SK-N-SH treated with all-trans-retinoic acid at 6 μM for 48 hours (cell line): Measurements from ENCODE around the gene NKAIN4.

Experiments used
- ATAC-seq: fragments of 200-7000 bp; cut with Tn5 transposase; 3 replicates; pipeline ENCODE4 v1.9.1; 2020; ENCODE audit warnings: mild to moderate bottlenecking, moderate library complexity
- ARNTL ChIP-seq: fragments of 450-650 bp; formaldehyde crosslinking; IDR thresholded peaks from 2 replicates; pipeline ENCODE4 v1.5.0; 2020; ENCODE audit warnings: low read depth, mild to moderate bottlenecking, moderate library complexity, borderline replicate concordance
- BACH2 ChIP-seq: fragments of 250-450 bp; sonication (Bioruptor Pico); IDR thresholded peaks from 2 replicates; pipeline ENCODE4 v1.9.0; 2021; ENCODE audit warnings: mild to moderate bottlenecking, borderline replicate concordance
- CSDC2 ChIP-seq: fragments of 250-450 bp; sonication (Bioruptor Pico); IDR thresholded peaks from 2 replicates; pipeline ENCODE4 v1.5.0; 2020; ENCODE audit warnings: mild to moderate bottlenecking, moderate library complexity
- ESRRG ChIP-seq: fragments of 250-450 bp; sonication (Bioruptor Pico); IDR thresholded peaks from 2 replicates; pipeline ENCODE4 v1.6.1; 2021; ENCODE audit warnings: mild to moderate bottlenecking
- GLIS3 ChIP-seq: fragments of 250-450 bp; sonication (Bioruptor Pico); IDR thresholded peaks from 2 replicates; pipeline ENCODE4 v1.5.0; 2020; ENCODE audit warnings: mild to moderate bottlenecking, moderate library complexity
- ISL1 ChIP-seq: fragments of 250-450 bp; sonication (Bioruptor Pico); IDR thresholded peaks from 2 replicates; pipeline ENCODE4 v2.1.2; 2022; ENCODE audit warnings: mild to moderate bottlenecking, moderate library complexity
- OSR1 ChIP-seq: fragments of 250-450 bp; sonication (Bioruptor Pico); IDR thresholded peaks from 2 replicates; pipeline ENCODE4 v1.8.0; 2022; ENCODE audit warnings: moderate library complexity, mild to moderate bottlenecking, inconsistent platforms
- PPARA ChIP-seq: fragments of 250-450 bp; sonication (Bioruptor Pico); IDR thresholded peaks from 2 replicates; pipeline ENCODE4 v1.5.0; 2020; ENCODE audit warnings: mild to moderate bottlenecking, borderline replicate concordance
- RARB ChIP-seq: fragments of 250-450 bp; sonication (Bioruptor Pico); IDR thresholded peaks from 2 replicates; pipeline ENCODE4 v1.8.0; 2021; ENCODE audit warnings: mild to moderate bottlenecking, moderate library complexity
- SNAI2 ChIP-seq: fragments of 250-450 bp; sonication (Bioruptor Pico); IDR thresholded peaks from 2 replicates; pipeline ENCODE4 v1.5.0; 2020; ENCODE audit warnings: mild to moderate bottlenecking, moderate library complexity
- TCF4 ChIP-seq: fragments of 250-450 bp; sonication (Bioruptor Pico); IDR thresholded peaks from 2 replicates; pipeline ENCODE4 v1.8.0; 2021; ENCODE audit warnings: mild to moderate bottlenecking, moderate library complexity, borderline replicate concordance
- TOX ChIP-seq: fragments of 250-450 bp; sonication (Bioruptor Pico); IDR thresholded peaks from 2 replicates; pipeline ENCODE4 v1.8.0; 2021; ENCODE audit warnings: mild to moderate bottlenecking, moderate library complexity, borderline replicate concordance
- ZC3H10 ChIP-seq: fragments of 250-450 bp; sonication (Bioruptor Pico); IDR thresholded peaks from 2 replicates; pipeline ENCODE4 v1.5.1; 2021; ENCODE audit warnings: mild to moderate bottlenecking, moderate library complexity
- ZFP3 ChIP-seq: fragments of 250-450 bp; sonication (Bioruptor Pico); IDR thresholded peaks from 2 replicates; pipeline ENCODE4 v1.5.0; 2020; ENCODE audit warnings: mild to moderate bottlenecking, moderate library complexity
- ZFP30 ChIP-seq: fragments of 450-650 bp; formaldehyde crosslinking; IDR thresholded peaks from 2 replicates; pipeline ENCODE4 v1.5.0; 2022; ENCODE audit warnings: mild to moderate bottlenecking, moderate library complexity
- ZNF70 ChIP-seq: fragments of 450-650 bp; formaldehyde crosslinking; IDR thresholded peaks from 2 replicates; pipeline ENCODE4 v1.5.0; 2020; ENCODE audit warnings: mild to moderate bottlenecking, moderate library complexity
- TF ChIP-seq, protein P1 (sequence below): fragments of 250-450 bp; sonication (Bioruptor Pico); IDR thresholded peaks from 2 replicates; pipeline ENCODE4 v1.5.1; 2021; ENCODE audit warnings: mild to moderate bottlenecking, moderate library complexity
- TF ChIP-seq, protein P2 (sequence below): fragments of 250-450 bp; sonication (Bioruptor Pico); IDR thresholded peaks from 2 replicates; pipeline ENCODE4 v1.8.0; 2021; ENCODE audit warnings: low read depth, mild to moderate bottlenecking, moderate library complexity, borderline replicate concordance
- TF ChIP-seq, protein P3 (sequence below): fragments of 250-450 bp; sonication (Bioruptor Pico); IDR thresholded peaks from 2 replicates; pipeline ENCODE4 v1.8.0; 2020; ENCODE audit warnings: mild to moderate bottlenecking, moderate library complexity, borderline replicate concordance
- TF ChIP-seq, protein P4 (sequence below): fragments of 250-450 bp; sonication (Bioruptor Pico); IDR thresholded peaks from 2 replicates; pipeline ENCODE4 v1.5.0; 2020; ENCODE audit warnings: mild to moderate bottlenecking, moderate library complexity

NKAIN4 gene

DNA sequence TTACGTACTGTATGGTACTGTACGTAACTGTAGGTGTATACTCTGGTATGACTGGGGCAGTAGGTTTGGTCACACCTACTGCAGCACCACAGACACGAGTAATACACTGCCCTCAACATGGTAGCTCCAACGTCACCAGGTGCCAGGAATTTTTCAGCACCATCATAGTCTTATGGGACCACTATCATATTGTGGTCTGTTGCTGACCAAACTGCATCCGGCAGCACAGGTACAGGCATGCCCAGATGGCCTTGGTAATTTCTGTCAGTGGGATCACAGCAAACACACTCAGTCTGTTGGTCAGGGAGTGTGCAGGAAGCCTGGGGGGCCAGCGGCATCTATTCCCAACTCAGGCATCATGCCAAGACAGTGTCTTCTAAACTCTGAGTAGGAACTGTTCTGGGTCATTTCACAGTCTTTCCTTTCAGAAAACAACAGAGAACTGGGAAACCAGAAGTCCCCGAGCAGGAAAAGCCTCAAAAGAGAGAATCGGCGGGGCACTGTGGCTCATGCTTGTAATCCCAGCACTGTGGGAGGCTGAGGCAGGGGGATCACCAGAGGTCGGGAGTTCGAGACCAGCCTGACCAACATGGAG is 44.2 kb downstream of the NKAIN4 start (continued):
- TF ChIP-seq, protein P1, sequence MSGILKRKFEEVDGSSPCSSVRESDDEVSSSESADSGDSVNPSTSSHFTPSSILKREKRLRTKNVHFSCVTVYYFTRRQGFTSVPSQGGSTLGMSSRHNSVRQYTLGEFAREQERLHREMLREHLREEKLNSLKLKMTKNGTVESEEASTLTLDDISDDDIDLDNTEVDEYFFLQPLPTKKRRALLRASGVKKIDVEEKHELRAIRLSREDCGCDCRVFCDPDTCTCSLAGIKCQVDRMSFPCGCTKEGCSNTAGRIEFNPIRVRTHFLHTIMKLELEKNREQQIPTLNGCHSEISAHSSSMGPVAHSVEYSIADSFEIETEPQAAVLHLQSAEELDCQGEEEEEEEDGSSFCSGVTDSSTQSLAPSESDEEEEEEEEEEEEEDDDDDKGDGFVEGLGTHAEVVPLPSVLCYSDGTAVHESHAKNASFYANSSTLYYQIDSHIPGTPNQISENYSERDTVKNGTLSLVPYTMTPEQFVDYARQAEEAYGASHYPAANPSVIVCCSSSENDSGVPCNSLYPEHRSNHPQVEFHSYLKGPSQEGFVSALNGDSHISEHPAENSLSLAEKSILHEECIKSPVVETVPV (CRISPR knock-in tag), result no peak
- TF ChIP-seq ZC3H10 (no peak), OSR1 (no peak), ESRRG (no peak), RARB (no peak), ARNTL (no peak), ZFP30 (no peak), ZFP3 (CRISPR knock-in tag) (no peak), CSDC2 (CRISPR knock-in tag) (no peak), TOX (CRISPR knock-in tag) (no peak)
- TF ChIP-seq, protein P2, sequence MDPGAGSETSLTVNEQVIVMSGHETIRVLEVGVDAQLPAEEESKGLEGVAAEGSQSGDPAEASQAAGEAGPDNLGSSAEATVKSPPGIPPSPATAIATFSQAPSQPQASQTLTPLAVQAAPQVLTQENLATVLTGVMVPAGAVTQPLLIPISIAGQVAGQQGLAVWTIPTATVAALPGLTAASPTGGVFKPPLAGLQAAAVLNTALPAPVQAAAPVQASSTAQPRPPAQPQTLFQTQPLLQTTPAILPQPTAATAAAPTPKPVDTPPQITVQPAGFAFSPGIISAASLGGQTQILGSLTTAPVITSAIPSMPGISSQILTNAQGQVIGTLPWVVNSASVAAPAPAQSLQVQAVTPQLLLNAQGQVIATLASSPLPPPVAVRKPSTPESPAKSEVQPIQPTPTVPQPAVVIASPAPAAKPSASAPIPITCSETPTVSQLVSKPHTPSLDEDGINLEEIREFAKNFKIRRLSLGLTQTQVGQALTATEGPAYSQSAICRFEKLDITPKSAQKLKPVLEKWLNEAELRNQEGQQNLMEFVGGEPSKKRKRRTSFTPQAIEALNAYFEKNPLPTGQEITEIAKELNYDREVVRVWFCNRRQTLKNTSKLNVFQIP (CRISPR knock-in tag), result no peak

DNA sequence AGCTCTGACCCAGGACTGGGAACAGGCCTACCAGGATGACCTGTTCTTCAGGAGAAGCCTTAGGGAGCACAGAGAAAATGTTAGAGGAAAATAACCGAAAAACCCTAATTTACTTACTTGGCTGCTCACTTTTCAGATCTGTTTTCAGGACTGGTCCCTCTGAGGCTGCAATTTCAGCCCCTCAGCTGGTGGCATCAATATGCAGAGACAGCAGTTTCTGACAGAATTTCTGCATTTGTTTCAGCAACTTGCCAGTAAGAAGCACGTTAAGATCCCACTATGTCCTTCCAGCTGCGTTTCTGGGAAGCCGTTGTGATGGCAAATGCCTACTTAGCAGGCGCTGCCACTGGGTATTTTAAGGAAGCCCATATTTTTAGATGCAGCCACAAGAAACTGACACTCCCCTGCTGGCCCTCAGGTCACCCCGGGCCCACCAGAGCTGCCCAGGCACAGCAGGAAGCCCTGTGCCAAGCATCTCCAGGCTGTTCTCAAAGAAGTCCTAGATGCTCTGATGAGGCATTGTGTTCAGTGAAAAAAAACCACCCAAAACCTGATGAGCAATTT is 45.8 kb downstream of the NKAIN4 start:
- ATAC-seq, result no peak
- TF ChIP-seq, protein P1 (CRISPR knock-in tag), result no peak
- no peak for TF ChIP-seq SNAI2 (CRISPR knock-in tag)
- TF ChIP-seq ARNTL, result no peak
- TF ChIP-seq OSR1, result no peak
- no peak for TF ChIP-seq GLIS3 (CRISPR knock-in tag)
- TF ChIP-seq ISL1 (CRISPR knock-in tag), result no peak
- TF ChIP-seq RARB, result no peak
- TF ChIP-seq TCF4 (CRISPR knock-in tag), result no peak
- TF ChIP-seq BACH2 (CRISPR knock-in tag), result no peak
- TF ChIP-seq, protein P3, sequence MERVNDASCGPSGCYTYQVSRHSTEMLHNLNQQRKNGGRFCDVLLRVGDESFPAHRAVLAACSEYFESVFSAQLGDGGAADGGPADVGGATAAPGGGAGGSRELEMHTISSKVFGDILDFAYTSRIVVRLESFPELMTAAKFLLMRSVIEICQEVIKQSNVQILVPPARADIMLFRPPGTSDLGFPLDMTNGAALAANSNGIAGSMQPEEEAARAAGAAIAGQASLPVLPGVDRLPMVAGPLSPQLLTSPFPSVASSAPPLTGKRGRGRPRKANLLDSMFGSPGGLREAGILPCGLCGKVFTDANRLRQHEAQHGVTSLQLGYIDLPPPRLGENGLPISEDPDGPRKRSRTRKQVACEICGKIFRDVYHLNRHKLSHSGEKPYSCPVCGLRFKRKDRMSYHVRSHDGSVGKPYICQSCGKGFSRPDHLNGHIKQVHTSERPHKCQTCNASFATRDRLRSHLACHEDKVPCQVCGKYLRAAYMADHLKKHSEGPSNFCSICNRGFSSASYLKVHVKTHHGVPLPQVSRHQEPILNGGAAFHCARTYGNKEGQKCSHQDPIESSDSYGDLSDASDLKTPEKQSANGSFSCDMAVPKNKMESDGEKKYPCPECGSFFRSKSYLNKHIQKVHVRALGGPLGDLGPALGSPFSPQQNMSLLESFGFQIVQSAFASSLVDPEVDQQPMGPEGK (CRISPR knock-in tag), result no peak

DNA sequence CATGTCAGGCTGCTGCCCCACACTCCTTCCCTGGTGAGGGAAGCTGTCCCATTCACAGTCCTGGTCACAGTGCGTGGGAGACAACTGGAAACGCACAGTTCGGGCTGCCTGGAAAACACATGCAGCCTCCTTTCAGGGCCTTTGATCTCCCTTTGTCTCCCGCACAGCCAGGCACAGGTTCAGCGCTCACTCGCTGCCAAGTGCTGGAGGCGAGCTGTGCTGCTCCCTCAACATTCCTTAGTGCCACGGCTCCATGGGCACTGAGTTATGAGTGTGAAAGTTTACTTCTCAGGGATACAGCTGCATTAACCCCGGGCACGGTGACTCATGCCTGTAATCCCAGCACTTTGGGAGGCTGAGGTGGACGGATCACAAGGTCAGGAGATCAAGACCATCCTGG is 47.4 kb downstream of the NKAIN4 start:
- TF ChIP-seq TOX (CRISPR knock-in tag) (no peak), TCF4 (CRISPR knock-in tag) (no peak), OSR1 (no peak), ISL1 (CRISPR knock-in tag) (no peak), BACH2 (CRISPR knock-in tag) (no peak), ZNF70 (no peak), PPARA (CRISPR knock-in tag) (no peak), ZC3H10 (no peak), GLIS3 (CRISPR knock-in tag) (no peak), RARB (no peak), ZFP30 (no peak), ZFP3 (CRISPR knock-in tag) (no peak), ESRRG (no peak)
- TF ChIP-seq, protein P1 (CRISPR knock-in tag), result no peak
- TF ChIP-seq, protein P4, sequence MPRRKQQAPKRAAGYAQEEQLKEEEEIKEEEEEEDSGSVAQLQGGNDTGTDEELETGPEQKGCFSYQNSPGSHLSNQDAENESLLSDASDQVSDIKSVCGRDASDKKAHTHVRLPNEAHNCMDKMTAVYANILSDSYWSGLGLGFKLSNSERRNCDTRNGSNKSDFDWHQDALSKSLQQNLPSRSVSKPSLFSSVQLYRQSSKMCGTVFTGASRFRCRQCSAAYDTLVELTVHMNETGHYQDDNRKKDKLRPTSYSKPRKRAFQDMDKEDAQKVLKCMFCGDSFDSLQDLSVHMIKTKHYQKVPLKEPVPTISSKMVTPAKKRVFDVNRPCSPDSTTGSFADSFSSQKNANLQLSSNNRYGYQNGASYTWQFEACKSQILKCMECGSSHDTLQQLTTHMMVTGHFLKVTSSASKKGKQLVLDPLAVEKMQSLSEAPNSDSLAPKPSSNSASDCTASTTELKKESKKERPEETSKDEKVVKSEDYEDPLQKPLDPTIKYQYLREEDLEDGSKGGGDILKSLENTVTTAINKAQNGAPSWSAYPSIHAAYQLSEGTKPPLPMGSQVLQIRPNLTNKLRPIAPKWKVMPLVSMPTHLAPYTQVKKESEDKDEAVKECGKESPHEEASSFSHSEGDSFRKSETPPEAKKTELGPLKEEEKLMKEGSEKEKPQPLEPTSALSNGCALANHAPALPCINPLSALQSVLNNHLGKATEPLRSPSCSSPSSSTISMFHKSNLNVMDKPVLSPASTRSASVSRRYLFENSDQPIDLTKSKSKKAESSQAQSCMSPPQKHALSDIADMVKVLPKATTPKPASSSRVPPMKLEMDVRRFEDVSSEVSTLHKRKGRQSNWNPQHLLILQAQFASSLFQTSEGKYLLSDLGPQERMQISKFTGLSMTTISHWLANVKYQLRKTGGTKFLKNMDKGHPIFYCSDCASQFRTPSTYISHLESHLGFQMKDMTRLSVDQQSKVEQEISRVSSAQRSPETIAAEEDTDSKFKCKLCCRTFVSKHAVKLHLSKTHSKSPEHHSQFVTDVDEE, result no peak
- no peak for ATAC-seq
